GM18517 (cell line): ENCODE data around the gene ST6GALNAC1.
"Not testable (repeated sequence)": the region's sequence is repeated elsewhere in the genome, so short reads cannot be mapped to it uniquely, and the experiment has no call there.

ENCODE experiments used
- ATAC-seq: cut with Tn5 transposase; IDR thresholded peaks from one replicate; pipeline ENCODE4 v1.9.1; 2021; ENCODE audit warnings: mild to moderate bottlenecking, moderate library complexity; ENCODE audit not compliant: unreplicated experiment

The ST6GALNAC1 gene

GRCh38 chr17:76614064-76614759 lies 29.3 kb downstream of the ST6GALNAC1 start:
- ATAC-seq, result not testable (repeated sequence)

DNA sequence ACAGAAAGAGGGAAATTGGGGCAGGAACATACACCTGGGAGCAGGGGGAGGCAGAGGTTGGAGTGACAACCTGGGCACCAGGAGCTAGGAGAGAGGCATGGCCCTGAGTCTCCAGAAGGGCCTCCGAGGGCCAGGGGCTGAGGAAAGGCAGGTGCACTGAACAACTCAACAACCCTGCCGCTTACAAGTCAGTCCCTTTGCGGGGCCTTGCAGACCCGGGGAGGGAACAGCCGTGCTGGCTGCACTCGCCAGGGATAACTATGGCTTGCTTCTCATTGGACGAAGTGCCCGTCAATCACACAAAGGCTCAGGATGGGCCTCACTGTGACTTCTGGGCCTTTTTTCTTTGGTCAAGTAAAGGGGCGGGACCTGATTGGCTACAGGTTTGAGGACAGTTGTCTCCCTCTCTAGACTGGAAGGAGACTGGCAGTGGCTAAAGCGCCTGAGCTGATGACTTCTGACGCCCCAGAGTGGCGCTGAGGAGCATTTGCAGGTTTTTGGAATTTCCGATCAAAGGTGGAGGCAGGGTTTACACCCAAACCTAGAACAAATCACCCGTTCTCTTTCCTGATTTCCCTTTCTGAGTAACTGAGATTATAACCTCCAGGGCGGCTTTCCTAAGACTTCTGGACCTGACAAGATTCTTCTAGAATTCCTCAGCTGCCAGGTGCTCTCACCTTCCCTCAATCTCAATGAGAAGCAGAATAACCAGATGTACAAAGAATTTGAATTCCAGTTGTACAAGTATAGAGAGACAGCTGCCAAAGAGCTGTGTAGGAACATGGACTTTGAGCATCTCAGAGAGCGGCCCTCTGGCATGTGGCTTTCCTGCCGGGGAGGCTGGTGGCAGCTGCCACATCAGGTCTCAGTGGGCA lies 30.3 kb downstream of the ST6GALNAC1 start:
- no peak for ATAC-seq

- ATAC-seq, result no peak
Measured at GRCh38 chr17:76612465-76612864, 31.1 kb downstream of the ST6GALNAC1 start.

GRCh38 chr17:76611758-76612157 lies 31.8 kb downstream of the ST6GALNAC1 start:
- no peak for ATAC-seq

GRCh38 chr17:76611080-76611749 lies 32.3 kb downstream of the ST6GALNAC1 start:
- not testable (repeated sequence) for ATAC-seq

DNA sequence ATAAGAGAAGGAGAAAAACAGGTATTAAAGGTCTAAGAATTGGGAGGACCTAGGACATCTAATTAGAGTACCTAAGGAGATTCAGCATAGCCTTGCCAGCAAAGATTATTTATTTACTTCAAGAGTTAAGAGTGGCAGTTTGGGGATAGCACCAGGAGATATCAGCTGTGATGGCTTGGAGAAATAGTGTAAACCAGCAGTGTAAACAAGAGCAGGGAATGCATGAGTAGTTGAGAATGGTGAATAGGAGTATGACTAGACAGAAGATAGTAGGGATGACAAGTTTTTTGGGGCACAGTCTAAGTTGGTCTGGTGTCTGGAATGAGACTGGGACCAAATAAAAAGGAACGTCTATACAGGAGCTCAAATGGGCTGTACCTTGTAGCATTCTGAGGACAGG lies 36.9 kb downstream of the ST6GALNAC1 start:
- not testable (repeated sequence) for ATAC-seq

DNA sequence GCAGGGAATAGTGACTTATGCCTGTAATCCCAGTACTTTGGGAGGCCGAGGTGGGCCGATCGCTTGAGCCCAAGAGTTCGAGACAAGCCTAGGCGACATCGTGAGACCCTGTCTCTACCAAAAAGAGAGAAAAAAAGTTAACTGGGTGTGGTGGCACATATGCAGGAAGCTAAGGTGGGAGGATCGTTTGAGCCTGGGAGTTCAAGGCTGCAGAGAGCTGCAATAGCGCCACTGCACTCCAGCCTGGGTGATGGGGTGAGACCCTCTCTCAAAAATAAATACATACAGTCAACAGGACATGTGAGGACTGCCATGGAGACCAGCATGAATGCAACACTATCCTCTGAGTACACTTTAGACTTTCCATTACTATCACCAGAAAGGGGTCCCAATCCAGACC lies 42.5 kb downstream of the ST6GALNAC1 start:
- no peak for ATAC-seq

- no peak for ATAC-seq
Measured at GRCh38 chr17:76599694-76600460, 43.7 kb downstream of the ST6GALNAC1 start.

DNA sequence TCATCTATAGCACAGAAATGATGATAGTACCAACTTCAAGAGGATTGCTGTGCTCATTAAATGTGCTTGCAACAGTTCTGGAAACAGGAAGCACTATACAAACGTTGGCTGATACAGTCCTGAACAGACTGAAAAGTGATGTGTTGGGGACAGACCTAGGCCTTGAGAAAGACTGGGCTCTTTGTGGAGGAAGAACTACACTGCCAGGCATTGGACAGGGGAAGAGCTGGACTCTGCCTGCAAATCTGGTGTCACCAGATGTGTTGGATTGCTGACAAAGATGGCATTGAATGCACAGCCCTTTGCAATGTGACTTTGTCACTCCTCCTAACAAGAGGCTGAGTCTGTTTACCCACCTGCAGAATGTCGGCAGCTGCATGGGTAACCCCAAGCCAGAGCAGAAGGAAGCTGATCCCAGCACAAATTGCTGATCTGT lies 45.5 kb downstream of the ST6GALNAC1 start:
- no peak for ATAC-seq

DNA sequence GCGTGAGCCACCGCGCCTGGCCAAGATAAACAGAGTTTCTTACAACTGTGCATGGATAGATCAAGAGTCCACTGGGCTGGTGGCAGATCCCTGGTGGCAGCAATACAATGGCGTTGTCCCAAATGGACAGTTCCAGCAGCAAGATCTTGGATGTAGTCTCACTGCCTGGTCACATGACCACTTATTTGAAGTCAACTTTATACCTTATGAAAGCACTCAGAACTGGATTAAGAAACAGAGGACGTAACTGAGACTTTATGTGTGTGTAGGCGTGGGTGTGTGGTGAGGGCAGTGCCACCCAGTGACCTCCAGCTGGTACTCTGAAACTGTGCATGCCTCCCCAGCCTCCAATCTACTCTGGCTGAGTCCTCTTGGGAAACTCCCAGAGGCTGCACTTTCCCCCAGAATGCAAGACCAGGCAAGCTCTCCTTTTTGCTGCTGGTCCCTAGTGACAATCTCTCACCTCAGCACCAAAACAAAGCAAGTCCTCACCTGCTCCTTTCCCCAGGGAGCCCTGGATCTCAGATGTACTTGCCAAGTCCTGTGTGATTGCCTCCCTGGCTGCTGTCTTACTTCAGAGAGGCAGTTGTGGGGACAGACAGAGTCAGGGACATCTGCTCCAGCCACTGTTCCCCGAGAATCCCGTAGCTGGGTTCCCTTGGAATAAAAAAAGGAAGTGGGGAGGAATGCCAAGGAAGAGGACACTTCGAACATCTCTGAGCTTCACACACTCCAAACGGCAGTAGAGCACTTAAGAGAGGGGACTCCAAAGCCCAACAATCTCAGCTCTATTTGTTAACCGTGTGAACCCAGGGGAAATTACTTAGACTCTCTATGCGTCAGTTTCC lies 46.2 kb downstream of the ST6GALNAC1 start:
- ATAC-seq, result no peak

GRCh38 chr17:76594690-76595089 lies 48.9 kb downstream of the ST6GALNAC1 start:
- no peak for ATAC-seq

- ATAC-seq, result no peak
Measured at GRCh38 chr17:76593959-76594358, 49.6 kb downstream of the ST6GALNAC1 start.

DNA sequence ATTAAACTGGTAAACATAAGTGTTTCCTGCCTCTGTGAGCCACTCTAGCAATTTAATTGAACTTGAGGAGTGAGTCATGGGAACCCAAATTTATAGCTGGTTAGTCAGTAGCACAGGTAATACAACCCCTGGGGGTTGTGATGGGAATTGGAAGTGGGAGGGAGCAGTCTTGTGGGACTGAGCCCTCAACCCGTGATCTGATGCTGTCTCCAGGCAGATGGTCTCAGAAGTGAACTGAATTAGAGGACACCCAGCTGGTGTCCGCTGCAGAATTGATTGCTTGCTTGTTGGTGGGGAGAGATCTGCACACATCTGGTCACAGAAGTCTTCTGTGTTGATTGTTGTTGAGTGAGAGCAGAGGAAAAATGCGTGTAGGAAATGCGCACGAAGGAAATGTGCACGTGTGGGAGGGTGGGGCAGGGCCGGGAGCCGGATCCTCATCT lies 50.2 kb downstream of the ST6GALNAC1 start:
- ATAC-seq, result no peak

GRCh38 chr17:76588182-76588581 lies 55.4 kb downstream of the ST6GALNAC1 start:
- ATAC-seq, result no peak

- ATAC-seq, result no peak
Measured at GRCh38 chr17:76586741-76587487, 56.6 kb downstream of the ST6GALNAC1 start.

DNA sequence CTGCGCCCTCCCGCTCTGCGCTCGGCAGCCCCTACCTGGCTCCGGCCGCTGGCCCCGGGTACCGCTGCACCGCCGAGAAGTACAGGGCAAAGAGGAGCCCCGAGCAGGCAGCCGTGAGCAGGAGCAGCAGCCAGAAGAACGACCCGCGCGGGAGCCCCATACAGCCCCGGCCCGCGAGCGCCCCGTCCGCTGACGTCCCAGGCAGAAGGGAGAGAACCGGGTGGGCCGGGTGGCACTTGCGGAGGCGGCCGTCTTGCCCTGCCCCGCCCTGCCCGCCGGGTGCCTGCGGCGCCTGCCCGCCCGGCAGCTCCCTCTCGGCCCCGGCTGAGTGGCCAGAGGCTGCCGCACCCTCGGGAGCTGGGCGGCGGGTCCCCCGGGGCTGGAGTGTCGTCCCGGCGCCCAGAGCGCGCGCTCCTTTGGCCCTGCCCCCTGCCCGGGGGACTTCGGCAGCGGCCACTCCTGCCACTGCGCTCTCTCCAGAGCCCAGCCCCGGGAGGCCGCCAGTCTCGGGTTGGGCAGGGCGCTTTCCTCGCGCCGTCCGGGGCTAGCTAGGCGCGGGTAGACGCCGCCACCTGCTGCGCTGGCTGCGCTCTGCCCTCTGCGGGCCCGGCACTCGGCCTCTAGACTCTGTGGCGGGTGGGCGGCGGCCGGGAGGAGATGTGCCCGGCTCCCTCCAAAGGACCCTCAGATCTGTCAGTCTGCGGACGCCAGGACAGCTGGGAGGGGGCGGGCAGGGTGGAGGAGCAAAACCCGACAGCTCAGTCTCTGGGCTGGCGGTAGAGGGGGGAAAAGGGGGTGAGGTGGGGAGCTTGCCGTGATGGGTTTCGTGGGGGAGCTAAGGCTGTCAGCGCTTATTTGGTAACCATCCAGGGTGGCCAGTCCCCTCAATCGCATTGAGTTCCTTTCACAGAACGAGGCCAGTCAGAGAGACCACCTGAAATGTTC lies 57.6 kb downstream of the ST6GALNAC1 start, which contains the start of gene ST6GALNAC2:
Gene ST6GALNAC2, minus strand, starts transcription at position 212 of the 945 bp plus-strand sequence. Its CDS starts 52 bp downstream, at position 160.
- no peak for ATAC-seq

DNA sequence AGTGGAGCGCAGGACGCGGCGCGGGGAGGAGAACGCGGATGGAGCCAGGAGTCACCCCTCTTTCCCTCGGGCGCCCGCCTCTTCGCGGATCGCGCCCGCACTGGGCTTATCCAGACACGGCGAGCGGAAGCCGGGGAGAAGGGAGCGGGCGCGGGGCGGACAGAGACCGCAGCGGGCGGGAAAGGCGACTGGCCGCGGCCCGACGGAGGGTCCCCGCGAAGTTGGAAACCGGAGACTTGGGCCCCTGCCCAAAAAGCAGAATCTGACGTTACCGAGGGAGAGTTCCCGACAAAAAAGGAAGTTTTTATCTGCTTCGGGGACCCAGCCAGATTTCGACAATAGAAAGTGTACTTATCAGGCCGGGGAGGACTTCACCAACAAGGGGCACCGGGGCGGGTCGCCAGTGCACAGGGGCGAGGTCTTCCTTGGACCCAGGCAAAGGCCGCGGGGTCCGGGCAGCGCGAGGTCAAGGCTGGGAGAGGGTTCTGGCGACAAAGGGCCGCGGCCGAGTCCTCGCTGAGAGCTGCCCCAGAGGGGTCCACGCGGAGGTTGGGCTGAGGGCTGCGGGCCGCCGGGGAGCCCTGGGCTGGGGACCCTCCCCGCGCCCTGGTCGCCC lies 58.4 kb downstream of the ST6GALNAC1 start:
- ATAC-seq, result no peak
